H1 (cell line): ENCODE results near the gene AGAP1. TPM values are rescaled to one million over a fixed set of nuclear protein-coding genes. Genes with fewer than 3 reads are reported as not detected.

Experiments
- CTCF ChIA-PET: fragments of 300-600 bp; sonication (Branson Sonifier 250); formaldehyde crosslinking; loops from one replicate; lab custom pipeline; 2021; ENCODE audit not compliant: partially characterized antibody; lab: Charles Lee
- POLR2A ChIA-PET: fragments of 300-600 bp; sonication (Branson Sonifier 250); formaldehyde crosslinking; loops from one replicate; lab custom pipeline; 2021; ENCODE audit warnings: inconsistent platforms; ENCODE audit not compliant: partially characterized antibody; lab: Charles Lee
- DNase-seq, 2 experiments: peaks; one replicate each; pipeline versions ENCODE4 v3.0.0 to v3.0.0-alpha.2; 2010 to 2022; ENCODE audit warnings: low spot score in 2 of 2, low read depth in 1 of 2, mixed read lengths in 1 of 2
- FAIRE-seq: peaks from 2 replicates; lab custom pipeline; 2011; peaks lifted over from hg19 to GRCh38; lab: Jason Lieb, UNC
- H2AFZ ChIP-seq: 2 replicates; pipeline ENCODE4 v1.8.1; 2012; ENCODE audit warnings: low read length, inconsistent platforms
- H2AK5ac ChIP-seq: 2 replicates; pipeline ENCODE4 v1.6.1; 2013; ENCODE audit warnings: low read depth, low read length
- H2BK120ac ChIP-seq: replicated peaks from 2 replicates; pipeline ENCODE3; 2013; ENCODE audit warnings: low read depth, low read length, inconsistent platforms
- H2BK12ac ChIP-seq: 2 replicates; pipeline ENCODE4 v1.6.1; 2013; ENCODE audit warnings: low read depth, low read length
- H2BK15ac ChIP-seq: 2 replicates; pipeline ENCODE4 v1.6.1; 2013; ENCODE audit warnings: low read length
- H2BK20ac ChIP-seq: 2 replicates; pipeline ENCODE4 v1.6.1; 2013; ENCODE audit warnings: low read length
- H2BK5ac ChIP-seq: 2 replicates; pipeline ENCODE4 v1.6.1; 2013; ENCODE audit warnings: low read depth, low read length
- H3K14ac ChIP-seq: 2 replicates; pipeline ENCODE4 v1.6.1; 2013; ENCODE audit warnings: inconsistent platforms; ENCODE audit not compliant: insufficient read length
- H3K18ac ChIP-seq: 2 replicates; pipeline ENCODE4 v1.6.1; 2013; ENCODE audit warnings: low read length; ENCODE audit errors: extremely low read depth
- H3K23ac ChIP-seq: 2 replicates; pipeline ENCODE4 v1.6.1; 2013; ENCODE audit warnings: inconsistent platforms; ENCODE audit not compliant: insufficient read length
- H3K23me2 ChIP-seq: 2 replicates; pipeline ENCODE4 v1.6.1; 2013; ENCODE audit warnings: low read depth, low read length
- H3K27ac ChIP-seq: 2 replicates; pipeline ENCODE4 v1.6.1; 2011; ENCODE audit warnings: low read depth, low read length, inconsistent platforms
- H3K27me3 ChIP-seq, 4 experiments: replicated peaks in 1 of 4; 1 replicate in 1 of 4; 2 replicates in 3 of 4; pipeline versions ENCODE4 v1.6.1 to v1.8.1; 2011 to 2013; ENCODE audit warnings: low read length in 3 of 4, mild to moderate bottlenecking in 3 of 4, inconsistent platforms in 2 of 4, mixed read lengths in 2 of 4, moderate library complexity in 1 of 4; ENCODE audit not compliant: control insufficient read depth in 3 of 4, insufficient read depth in 3 of 4; ENCODE audit errors: extremely low read depth in 1 of 4
- H3K36me3 ChIP-seq, 4 experiments: 2 replicates each; pipeline versions ENCODE4 v1.6.1 to v1.8.1; 2011 to 2013; ENCODE audit warnings: mild to moderate bottlenecking in 4 of 4, low read length in 3 of 4, moderate library complexity in 2 of 4, control low read depth in 1 of 4, inconsistent platforms in 1 of 4; ENCODE audit not compliant: insufficient read depth in 4 of 4, control insufficient read depth in 2 of 4
- H3K4ac ChIP-seq: replicated peaks from 2 replicates; pipeline ENCODE3; 2013; ENCODE audit warnings: low read length, low read depth, mixed read lengths, inconsistent platforms; ENCODE audit not compliant: insufficient read length
- H3K4me1 ChIP-seq, 4 experiments: replicated peaks in 1 of 4; 1 replicate in 1 of 4; 2 replicates in 3 of 4; pipeline versions ENCODE4 v1.6.1 to v1.8.1; 2011 to 2013; ENCODE audit warnings: low read length in 3 of 4, inconsistent platforms in 2 of 4, mixed read lengths in 1 of 4; ENCODE audit not compliant: insufficient read depth in 4 of 4, control insufficient read depth in 3 of 4
- H3K4me2 ChIP-seq, 2 experiments: 2 replicates each; pipeline versions ENCODE4 v1.6.1 to v1.8.1; 2011 to 2013; ENCODE audit warnings: low read depth in 2 of 2, low read length in 2 of 2, control low read depth in 1 of 2, inconsistent platforms in 1 of 2, mild to moderate bottlenecking in 1 of 2; ENCODE audit not compliant: insufficient read depth in 1 of 2
- H3K4me3 ChIP-seq, 4 experiments: fragments of 200-600, 300-600 bp in 1 of 4; sonication (generic), shearing (Covaris generic), sonication (Bioruptor Twin) in 1 of 4; 2 replicates each; pipeline versions ENCODE4 v1.5.1 to v1.8.1; 2011 to 2016; ENCODE audit warnings: low read length in 4 of 4, low read depth in 3 of 4, control low read depth in 2 of 4, inconsistent platforms in 2 of 4, mild to moderate bottlenecking in 2 of 4, mixed read lengths in 1 of 4, moderate library complexity in 1 of 4; ENCODE audit not compliant: insufficient read depth in 2 of 4; ENCODE audit errors: extremely low read depth in 1 of 4
- H3K56ac ChIP-seq: replicated peaks from 2 replicates; pipeline ENCODE3; 2013; ENCODE audit warnings: low read depth, mild to moderate bottlenecking, mixed read lengths, low read length, inconsistent platforms; ENCODE audit not compliant: insufficient read length
- H3K79me1 ChIP-seq: 2 replicates; pipeline ENCODE4 v1.6.1; 2013; ENCODE audit warnings: low read depth, low read length, control low read depth
- H3K79me2 ChIP-seq, 2 experiments: 2 replicates each; pipeline versions ENCODE4 v1.6.1 to v1.8.1; 2012 to 2013; ENCODE audit warnings: low read length in 2 of 2, mild to moderate bottlenecking in 2 of 2, inconsistent platforms in 1 of 2; ENCODE audit not compliant: insufficient read depth in 2 of 2, control insufficient read depth in 1 of 2
- H3K9ac ChIP-seq, 4 experiments: replicated peaks in 1 of 4; 1 replicate in 1 of 4; 2 replicates in 3 of 4; pipeline versions ENCODE4 v1.6.1 to v1.8.1; 2011 to 2013; ENCODE audit warnings: low read depth in 3 of 4, low read length in 3 of 4, control low read depth in 2 of 4, mild to moderate bottlenecking in 2 of 4, moderate library complexity in 2 of 4, inconsistent platforms in 1 of 4; ENCODE audit errors: extremely low read depth in 1 of 4
- H3K9me3 ChIP-seq, 2 experiments: 2 replicates each; pipeline versions ENCODE4 v1.6.1 to v1.8.1; 2012 to 2013; ENCODE audit warnings: mild to moderate bottlenecking in 2 of 2, moderate library complexity in 2 of 2, control low read depth in 1 of 2, inconsistent platforms in 1 of 2, low read depth in 1 of 2, low read length in 1 of 2, mixed read lengths in 1 of 2; ENCODE audit not compliant: insufficient read depth in 2 of 2
- H4K20me1 ChIP-seq, 2 experiments: replicated peaks in 1 of 2; 2 replicates each; pipeline versions ENCODE3 to v1.8.1; 2011 to 2013; ENCODE audit warnings: inconsistent platforms in 2 of 2, low read length in 2 of 2, mild to moderate bottlenecking in 1 of 2; ENCODE audit not compliant: insufficient read depth in 2 of 2, control insufficient read depth in 1 of 2
- H4K5ac ChIP-seq: 2 replicates; pipeline ENCODE4 v1.6.1; 2013; ENCODE audit warnings: low read length, low read depth, mixed read lengths, inconsistent platforms; ENCODE audit not compliant: insufficient read length
- H4K8ac ChIP-seq: 2 replicates; pipeline ENCODE4 v1.8.0; 2013; ENCODE audit warnings: mild to moderate bottlenecking, moderate library complexity, low read length, inconsistent platforms; ENCODE audit not compliant: insufficient read depth; ENCODE audit errors: extremely low read depth
- H4K91ac ChIP-seq: replicated peaks from 2 replicates; pipeline ENCODE3; 2013; ENCODE audit warnings: low read length, mixed read lengths, inconsistent platforms; ENCODE audit not compliant: insufficient read length
- EP300 ChIP-seq, 2 experiments: IDR thresholded peaks; 1 replicate in 1 of 2; 2 replicates in 1 of 2; pipeline ENCODE4 v1.6.1; 2011 to 2012; ENCODE audit warnings: low read depth in 2 of 2, low read length in 2 of 2, mild to moderate bottlenecking in 2 of 2, borderline replicate concordance in 1 of 2, inconsistent platforms in 1 of 2, moderate library complexity in 1 of 2
- HDAC2 ChIP-seq, 2 experiments: fragments of 300-600 bp in 1 of 2; sonication (generic) in 1 of 2; IDR thresholded peaks; 2 replicates each; pipeline ENCODE4 v1.6.1; 2011 to 2012; ENCODE audit warnings: low read depth in 2 of 2, low read length in 2 of 2, mild to moderate bottlenecking in 2 of 2, moderate library complexity in 2 of 2, borderline replicate concordance in 1 of 2, inconsistent platforms in 1 of 2
- KDM1A ChIP-seq: fragments of 200-600, 300-600 bp; sonication (generic); IDR thresholded peaks from 2 replicates; pipeline ENCODE4 v1.7.1; 2016; ENCODE audit warnings: mild to moderate bottlenecking, low read length, borderline replicate concordance
- MAFK ChIP-seq: IDR thresholded peaks from 2 replicates; pipeline ENCODE4 v1.6.1; 2012; ENCODE audit warnings: low read depth, mild to moderate bottlenecking, improper control_type of control experiment, low read length
- NRF1 ChIP-seq: IDR thresholded peaks from 2 replicates; pipeline ENCODE4 v1.6.1; 2011; ENCODE audit warnings: mild to moderate bottlenecking, low read depth, low read length, improper control_type of control experiment
- WGBS, 2 experiments: shearing (Covaris generic) in 1 of 2; methylation state at CpG; one replicate each; pipeline versions ENCODE4 v1.1.6 to v1.1.7; 2013 to 2015; ENCODE audit warnings: low lambda C conversion rate in 2 of 2, mixed read lengths in 2 of 2, inconsistent platforms in 1 of 2, low coverage in 1 of 2, missing lambda C conversion rate in 1 of 2; ENCODE audit not compliant: insufficient replicate concordance in 2 of 2, insufficient coverage in 1 of 2, insufficient read length in 1 of 2; ENCODE audit errors: extremely low coverage in 1 of 2, missing lambda C conversion rate in 1 of 2; 5-methylcytosine and 5-hydroxymethylcytosine counted together
- polyA plus RNA-seq, 7 experiments: library from polyadenylated mRNA; depleted of rRNA in 3 of 7; stranded (reverse) in 5 of 7; unstranded in 2 of 7; fragments of >200 nt in 5 of 7; fragments of 200-250 nt in 2 of 7; gene quantifications; 1 replicate in 5 of 7; 2 replicates in 1 of 7; 4 replicates in 1 of 7; pipeline versions ENCODE4 v1.2.1 to v1.2.3, GENCODE V29; 2011 to 2013; ENCODE audit warnings: missing spikeins in 2 of 7, mixed read lengths in 2 of 7
- total RNA-seq: library from RNA; stranded (reverse); fragmentation: NEBNext Ultra II Directional; extraction: Animal tissue kit (Norgen Biotek cat#: 25700); gene quantifications from 2 replicates; pipeline ENCODE4 v1.2.1, GENCODE V29; 2021

Gene AGAP1
- total and polyA plus RNA-seq, 2 of the 8 experiments (the other 6 are each of a cell fraction or from before 2014, with no cell fraction given) = 18.1 to 39.4 TPM

DNA sequence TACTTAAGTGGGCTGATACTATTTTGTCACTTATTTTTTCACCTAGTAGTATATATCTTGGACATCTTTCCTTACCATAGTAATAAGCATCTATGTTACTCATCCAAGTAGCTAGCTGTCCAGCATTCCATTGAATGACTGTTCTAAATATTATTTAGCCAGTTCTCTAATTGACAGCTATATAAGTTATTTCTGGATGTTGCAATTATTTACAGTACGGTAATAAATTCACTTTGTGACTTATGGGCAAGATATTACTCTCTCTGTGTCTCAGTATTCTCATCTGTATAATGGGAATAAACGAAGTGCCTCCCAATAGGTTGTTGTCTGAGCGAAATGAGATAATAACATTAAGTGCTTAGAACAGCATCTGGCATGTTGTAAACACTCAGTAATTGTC lies 46.6 kb upstream of the AGAP1 start:
- no peaks in the 10 kb centered on the region for H3K23me2 ChIP-seq
- no peak overlapping the region for H2AFZ ChIP-seq
- H4K91ac ChIP-seq = no peak overlapping the region
- DNase-seq (no peak), FAIRE-seq (no peak)
- no peaks in the 10 kb centered on the region for H4K20me1 ChIP-seq
- TF ChIP-seq MAFK (no peak), EP300 (IDR thresholded peaks at IDR 0.05; ENCODE audit: borderline replicate concordance in 1 of 2, low read depth in 2 of 2, low read length in 2 of 2) (no peak), HDAC2 (IDR thresholded peaks at IDR 0.05; ENCODE audit: borderline replicate concordance in 1 of 2, low read depth in 2 of 2, low read length in 2 of 2) (no peak), NRF1 (no peak), KDM1A (no peak)
- H2BK5ac ChIP-seq = no peak overlapping the region
- H3K9me3 ChIP-seq = no peaks in the 10 kb centered on the region
- no peak overlapping the region for H3K56ac ChIP-seq
- no peak overlapping the region for H3K9ac ChIP-seq
- no peak overlapping the region for H3K4me3 ChIP-seq
- no peak overlapping the region for H3K27ac ChIP-seq
- no peak overlapping the region for H2BK120ac ChIP-seq
- H2BK12ac ChIP-seq = no peak overlapping the region
- no peak overlapping the region for H2BK20ac ChIP-seq
- ChIA-PET POLR2A (no interaction called here), CTCF (interaction anchor here (0.7 kb wide), 1 partner anchor 147 kb away, joined by 3 read pairs; no protein-coding TSS in a partner anchor)
- no peak overlapping the region for H3K14ac ChIP-seq
- no peaks in the 10 kb centered on the region for H3K79me1 ChIP-seq
- H3K4me1 ChIP-seq = 0 out of 7 replicates have a peak, but pooled peaks cover 0 to 2% (median 0%) of the 10 kb centered on the region in 4 experiments
- no peak overlapping the region for H3K4me2 ChIP-seq
- no peak overlapping the region for H3K23ac ChIP-seq
- H3K18ac ChIP-seq = no peak overlapping the region
- no peaks in the 10 kb centered on the region for H3K36me3 ChIP-seq
- no peak overlapping the region for H3K4ac ChIP-seq
- WGBS, 2 experiments = 95% methylated on average over 3 of the region's 3 CpGs; no CpG with 5 or more reads in 1 of the 2 experiments
- no peak overlapping the region for H2AK5ac ChIP-seq
- H2BK15ac ChIP-seq = no peak overlapping the region
- H4K5ac ChIP-seq = no peak overlapping the region
- H3K27me3 ChIP-seq = no peaks in the 10 kb centered on the region
- H4K8ac ChIP-seq = no peak overlapping the region
- no peaks in the 10 kb centered on the region for H3K79me2 ChIP-seq
